GM13976 (cell line): Measurements from ENCODE around the gene POMGNT1.
A peak's percentile ranks its signal among the peaks of the same experiment; 100 is the strongest.

Experiments used
- DNase-seq: peaks from one replicate; pipeline ENCODE4 v3.0.0; 2012; ENCODE audit warnings: low spot score
- in situ Hi-C: fragments of 300-500 bp; cut with MboI; formaldehyde crosslinking; loops from one replicate; pipeline ENCODE4 v1.12.0; 2022; ENCODE audit warnings: low sequenced_read_pairs, mixed read lengths, inconsistent platforms; ENCODE audit not compliant: unreplicated experiment
- TF ChIP-seq, protein P1 (sequence below): IDR thresholded peaks from 2 replicates; pipeline ENCODE4 v1.5.1; 2012; ENCODE audit warnings: borderline replicate concordance, mild to moderate bottlenecking; ENCODE audit not compliant: insufficient read depth; ENCODE audit errors: extremely low read depth, missing control alignments, control extremely low read depth

POMGNT1 gene

DNA sequence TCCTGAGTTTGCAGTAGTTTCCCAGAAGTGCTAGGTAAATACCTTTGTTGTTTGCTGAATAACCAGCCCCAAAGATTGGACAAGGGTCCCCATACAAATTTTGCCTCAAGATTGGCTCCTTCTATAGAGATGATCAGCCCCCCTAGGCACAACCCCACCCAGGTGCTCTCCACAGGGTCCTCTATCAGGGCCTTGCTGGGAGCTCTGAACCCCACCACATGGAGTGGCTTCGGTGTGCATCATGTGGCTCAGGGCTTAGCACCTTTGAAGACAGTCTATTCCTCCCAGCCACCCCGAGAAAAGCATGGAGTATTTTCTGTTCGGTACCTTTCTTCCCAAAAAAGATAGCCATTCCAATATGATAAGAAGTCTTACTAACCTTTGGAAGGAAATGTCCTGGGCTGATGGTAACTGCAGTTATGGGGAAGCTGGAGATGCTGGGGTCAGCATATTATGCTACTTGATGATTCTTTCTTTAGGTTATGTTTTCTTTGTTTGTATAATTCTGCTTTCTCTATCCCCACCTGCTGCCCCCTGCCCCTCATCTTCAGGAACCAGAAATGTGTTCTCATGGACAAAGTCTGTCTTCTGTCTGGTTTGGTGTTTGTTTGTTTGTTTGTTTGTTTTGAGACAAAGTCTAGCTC is 28.3 kb downstream of the POMGNT1 start:
- TF ChIP-seq, protein P1, sequence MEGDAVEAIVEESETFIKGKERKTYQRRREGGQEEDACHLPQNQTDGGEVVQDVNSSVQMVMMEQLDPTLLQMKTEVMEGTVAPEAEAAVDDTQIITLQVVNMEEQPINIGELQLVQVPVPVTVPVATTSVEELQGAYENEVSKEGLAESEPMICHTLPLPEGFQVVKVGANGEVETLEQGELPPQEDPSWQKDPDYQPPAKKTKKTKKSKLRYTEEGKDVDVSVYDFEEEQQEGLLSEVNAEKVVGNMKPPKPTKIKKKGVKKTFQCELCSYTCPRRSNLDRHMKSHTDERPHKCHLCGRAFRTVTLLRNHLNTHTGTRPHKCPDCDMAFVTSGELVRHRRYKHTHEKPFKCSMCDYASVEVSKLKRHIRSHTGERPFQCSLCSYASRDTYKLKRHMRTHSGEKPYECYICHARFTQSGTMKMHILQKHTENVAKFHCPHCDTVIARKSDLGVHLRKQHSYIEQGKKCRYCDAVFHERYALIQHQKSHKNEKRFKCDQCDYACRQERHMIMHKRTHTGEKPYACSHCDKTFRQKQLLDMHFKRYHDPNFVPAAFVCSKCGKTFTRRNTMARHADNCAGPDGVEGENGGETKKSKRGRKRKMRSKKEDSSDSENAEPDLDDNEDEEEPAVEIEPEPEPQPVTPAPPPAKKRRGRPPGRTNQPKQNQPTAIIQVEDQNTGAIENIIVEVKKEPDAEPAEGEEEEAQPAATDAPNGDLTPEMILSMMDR: no peak
- in situ Hi-C loops: no loop called here
- no peak for DNase-seq

DNA sequence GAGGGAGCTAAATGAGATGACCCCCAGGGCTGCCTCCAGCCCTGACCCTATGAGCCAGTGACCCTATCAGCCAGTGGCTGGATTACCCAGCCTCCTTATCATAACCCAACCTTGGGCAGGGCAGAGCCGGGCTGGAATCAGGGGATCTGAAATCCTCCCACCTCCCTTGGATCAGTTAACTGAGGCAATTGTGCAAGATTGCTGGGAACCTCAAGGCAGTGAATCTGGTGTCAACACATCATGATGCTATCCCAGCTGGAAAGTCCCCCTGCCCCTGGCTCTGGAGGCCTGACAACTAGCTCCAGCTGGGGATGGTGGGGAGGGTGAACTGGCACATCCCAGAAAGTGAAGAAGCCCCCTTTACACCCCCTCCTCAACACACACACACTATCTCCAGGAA is 29.8 kb downstream of the POMGNT1 start:
- DNase-seq: no peak
- in situ Hi-C loops: no loop called here
- TF ChIP-seq, protein P1: no peak

DNA sequence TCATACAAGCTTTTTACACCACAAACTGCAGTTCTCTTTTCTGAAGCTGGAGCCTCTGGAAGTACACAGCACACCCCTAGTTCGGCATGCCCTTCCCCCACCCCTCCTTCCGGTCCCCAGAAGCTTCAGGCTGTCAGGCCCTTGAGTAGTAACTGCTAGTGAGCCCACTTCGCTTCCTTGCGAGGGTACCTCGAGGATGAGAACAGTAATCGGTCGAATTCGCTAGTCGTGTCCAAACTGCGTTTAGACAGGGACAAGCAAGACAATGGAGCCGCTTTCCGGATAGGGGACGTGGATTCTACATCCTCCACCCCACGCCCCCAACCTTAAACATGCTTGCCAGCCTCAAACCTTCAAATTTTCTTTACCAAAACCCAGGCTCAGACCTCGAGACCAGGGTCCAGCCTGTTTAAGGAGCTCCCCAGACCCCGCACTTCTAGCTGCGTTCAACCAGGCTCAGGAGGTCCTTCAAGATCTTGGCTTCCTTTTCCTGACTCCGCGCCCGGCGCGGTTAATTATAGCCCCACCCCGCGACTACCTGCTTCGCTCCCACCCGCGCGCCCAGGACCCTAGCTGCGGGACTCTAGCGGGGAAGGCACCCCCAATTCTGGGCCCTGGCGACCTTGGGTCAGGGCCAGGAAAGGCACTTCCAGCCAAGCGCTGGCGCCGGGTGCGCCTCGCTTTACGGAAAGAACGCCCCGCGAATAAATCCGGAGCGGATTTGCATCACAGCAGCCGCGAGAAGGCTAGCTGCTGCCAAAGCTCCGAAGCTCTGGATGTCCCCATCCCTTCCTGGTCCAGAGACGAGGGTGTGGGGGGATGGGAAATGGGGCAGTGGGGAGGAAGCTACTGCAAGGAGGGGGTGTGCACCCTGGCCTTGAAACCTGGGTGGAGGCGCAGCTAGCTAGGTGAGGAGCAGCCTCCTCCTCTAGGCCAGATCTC is 31.4 kb downstream of the POMGNT1 start:
- DNase-seq: peak; percentile 66
- in situ Hi-C loops: no loop called here

DNA sequence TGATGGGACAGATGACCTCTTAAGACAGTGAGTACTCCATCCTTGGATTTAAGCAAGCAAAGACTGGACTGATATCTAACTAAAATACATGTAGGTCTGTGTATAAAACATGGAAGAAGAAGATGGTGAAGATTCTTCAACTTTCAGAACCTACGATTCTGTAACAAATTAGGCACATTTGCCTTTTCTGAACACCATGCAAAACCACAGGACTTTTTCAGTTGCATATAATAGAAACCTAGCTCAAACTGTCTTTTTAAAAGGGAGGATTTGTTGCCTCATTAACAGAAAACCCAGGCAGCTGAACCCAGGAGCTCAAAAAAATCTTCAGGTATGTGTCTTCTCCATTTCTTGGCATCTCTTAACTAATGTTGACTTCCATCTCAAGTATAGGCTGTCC is 38.0 kb downstream of the POMGNT1 start:
- in situ Hi-C loops: no loop called here

More for the DNA sequence above, 31.4 kb downstream of the POMGNT1 start:
- TF ChIP-seq, protein P1: no peak

DNA sequence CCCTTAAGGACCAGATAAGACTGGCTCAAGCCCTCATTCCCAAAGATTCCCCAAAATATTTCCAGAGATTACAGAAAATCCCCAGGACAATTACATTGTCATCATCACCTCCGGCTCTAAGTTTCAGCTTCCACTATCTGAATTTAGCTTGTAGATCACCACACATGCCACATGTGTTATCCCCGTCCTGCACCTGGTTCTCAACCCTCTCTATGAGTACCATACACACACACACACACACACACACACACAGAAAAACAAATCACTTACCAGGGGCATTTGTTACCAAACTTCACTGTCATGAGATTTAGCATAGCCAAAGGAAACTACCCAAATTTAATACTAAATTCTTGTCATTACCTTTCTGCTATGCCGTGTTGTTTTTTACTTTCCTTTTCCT is 38.7 kb downstream of the POMGNT1 start:
- TF ChIP-seq, protein P1: no peak
- DNase-seq: no peak
- in situ Hi-C loops: no loop called here

More for the DNA sequence above, 38.0 kb downstream of the POMGNT1 start:
- DNase-seq: no peak
- TF ChIP-seq, protein P1: no peak

DNA sequence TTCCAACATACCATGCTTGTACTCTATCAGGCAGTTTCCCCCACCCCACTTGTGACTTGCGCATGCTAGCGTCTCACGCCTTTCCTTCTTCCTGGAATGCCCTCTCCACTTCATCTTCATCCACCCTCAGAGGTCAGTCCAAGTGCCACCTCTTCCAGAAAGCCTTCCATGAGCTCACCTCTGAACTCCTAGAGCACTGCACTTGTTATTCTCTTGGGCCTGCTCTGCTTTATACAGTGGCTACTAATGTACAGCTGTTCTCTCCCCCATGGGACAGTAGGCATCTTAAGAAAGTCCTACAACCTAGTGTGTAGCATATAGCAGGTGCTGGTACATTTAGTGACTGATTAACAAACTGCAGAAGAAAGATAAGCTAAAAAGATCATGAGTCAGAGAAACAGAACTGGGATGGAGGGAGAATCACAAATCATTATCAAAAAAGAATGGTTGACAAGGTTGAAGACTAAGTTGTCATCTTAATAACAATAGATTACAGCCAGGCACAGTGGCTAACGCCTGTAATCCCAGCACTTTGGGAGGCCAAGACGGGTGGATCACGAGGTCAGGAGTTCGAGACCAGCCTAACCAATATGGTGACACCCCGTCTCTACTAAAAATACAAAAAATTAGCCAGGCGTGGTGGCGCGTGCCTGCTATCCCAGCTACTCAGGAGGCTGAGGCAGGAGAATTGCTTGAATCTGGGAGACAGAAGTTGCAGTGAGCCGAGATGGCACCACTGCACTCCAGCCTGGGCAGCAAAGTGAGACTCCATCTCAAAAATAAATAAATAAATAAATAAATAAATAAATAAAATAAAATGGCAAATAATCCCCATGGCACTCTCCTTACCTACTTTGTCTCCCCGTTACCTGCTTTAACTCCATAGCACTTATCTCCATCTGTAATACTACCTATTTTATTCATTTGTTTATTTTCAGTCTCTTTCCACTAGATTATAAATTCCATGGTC is 39.6 kb downstream of the POMGNT1 start:
- in situ Hi-C loops: no loop called here
- DNase-seq: no peak
- TF ChIP-seq, protein P1: no peak
